PC-3 (cell line): ENCODE results near the gene VPS36. TPM values are rescaled to one million over a fixed set of nuclear protein-coding genes. Genes with fewer than 3 reads are reported as not detected.

ENCODE experiments used
- ATAC-seq: fragments of 200-7000 bp; cut with Tn5 transposase; 2 replicates; pipeline ENCODE4 v1.9.1; 2020; ENCODE audit warnings: mild to moderate bottlenecking, moderate library complexity
- BruUV-seq: library from RNA; stranded (reverse); fragments of 400-500 nt; replicated peaks from 2 replicates; lab custom pipeline; 2021; lab: Mats Ljungman, UMichigan
- CTCF ChIA-PET: fragments of 300-600 bp; sonication (Branson Sonifier 250); formaldehyde crosslinking; loops from one replicate; lab custom pipeline; 2022; ENCODE audit warnings: antibody characterized with exemption; lab: Charles Lee
- POLR2A ChIA-PET: fragments of 300-600 bp; sonication (Branson Sonifier 250); formaldehyde crosslinking; loops from one replicate; lab custom pipeline; 2022; ENCODE audit warnings: antibody characterized with exemption; ENCODE audit not compliant: unreplicated experiment; lab: Charles Lee
- DNase-seq: peaks from one replicate; pipeline ENCODE4 v3.0.0-alpha.2; 2015
- H2AFZ ChIP-seq: fragments of 300-600 bp; sonication (generic); 2 replicates; pipeline ENCODE4 v1.6.0; 2016; ENCODE audit warnings: antibody characterized with exemption, low read length
- H3F3A ChIP-seq: fragments of 300-600 bp; sonication (generic); one replicate; pipeline ENCODE4 v1.6.0; 2017; ENCODE audit warnings: antibody characterized with exemption, low read length, control low read depth, mild to moderate bottlenecking; ENCODE audit not compliant: unreplicated experiment
- H3K27ac ChIP-seq: fragments of 300-600 bp; sonication (generic); 2 replicates; pipeline ENCODE4 v1.5.1; 2016; ENCODE audit warnings: mild to moderate bottlenecking, low read length
- H3K27me3 ChIP-seq: fragments of 300-600 bp; sonication (generic); 2 replicates; pipeline ENCODE4 v1.6.1; 2016; ENCODE audit warnings: low read length, mixed read lengths
- H3K36me3 ChIP-seq: fragments of 300-600 bp; sonication (generic); 2 replicates; pipeline ENCODE4 v1.6.1; 2016; ENCODE audit warnings: low read depth, mixed run types, low read length, mixed read lengths
- H3K4me1 ChIP-seq: fragments of 300-600 bp; sonication (generic); 2 replicates; pipeline ENCODE4 v1.5.1; 2016; ENCODE audit warnings: low read length; ENCODE audit not compliant: insufficient read depth
- H3K4me2 ChIP-seq: fragments of 300-600 bp; sonication (generic); 2 replicates; pipeline ENCODE4 v1.6.0; 2016; ENCODE audit warnings: low read length
- H3K4me3 ChIP-seq: fragments of 300-600 bp; sonication (generic); 2 replicates; pipeline ENCODE4 v1.5.1; 2016; ENCODE audit warnings: mild to moderate bottlenecking, low read length, mixed read lengths
- H3K79me2 ChIP-seq: fragments of 300-600 bp; sonication (generic); 2 replicates; pipeline ENCODE4 v1.6.1; 2017; ENCODE audit warnings: low read length, mixed read lengths
- H3K9ac ChIP-seq: fragments of 300-600 bp; sonication (generic); 2 replicates; pipeline ENCODE4 v1.6.0; 2016; ENCODE audit warnings: mild to moderate bottlenecking, low read length
- H3K9me2 ChIP-seq: fragments of 300-600 bp; sonication (generic); replicated peaks from 2 replicates; pipeline ENCODE4 v1.6.1; 2016; ENCODE audit warnings: mixed run types, low read length, mixed read lengths
- H3K9me3 ChIP-seq: fragments of 300-600 bp; sonication (generic); 2 replicates; pipeline ENCODE4 v1.6.1; 2016; ENCODE audit warnings: low read length, mixed read lengths
- H4K20me1 ChIP-seq: fragments of 300-600 bp; sonication (generic); 2 replicates; pipeline ENCODE4 v1.6.1; 2016; ENCODE audit warnings: low read length, mixed read lengths
- CTCF ChIP-seq: fragments of 300-600 bp; sonication (generic); conservative IDR thresholded peaks from 2 replicates; pipeline ENCODE4 v1.5.1; 2017; ENCODE audit warnings: antibody characterized with exemption, low read depth, mild to moderate bottlenecking, low read length
- EZH2 ChIP-seq: fragments of 300-600 bp; sonication (generic); IDR thresholded peaks from one replicate; pipeline ENCODE4 v1.6.1; 2017; ENCODE audit warnings: antibody characterized with exemption, mild to moderate bottlenecking, low read length; ENCODE audit not compliant: unreplicated experiment
- EZH2phosphoT487 ChIP-seq: fragments of 300-600 bp; sonication (generic); IDR thresholded peaks from 2 replicates; pipeline ENCODE4 v1.6.1; 2018; ENCODE audit warnings: mild to moderate bottlenecking, antibody characterized with exemption, low read length, borderline replicate concordance
- intact Hi-C: fragments of 100-400 bp; cut with micrococcal nuclease; formaldehyde crosslinking; loops from 2 replicates; pipeline ENCODE4 v1.9.0; 2023
- total RNA-seq: library from RNA; depleted of rRNA; stranded (reverse); fragments of >200 nt; gene quantifications from 2 replicates; pipeline ENCODE4 v1.2.3, GENCODE V29; 2014; rRNA removed

The VPS36 gene
- total RNA-seq, 1 experiment from 2014 or later = 10.1 TPM

GRCh38 chr13:52366291-52366690, 84.1 kb downstream of the VPS36 start:
- intact Hi-C loops = no loop called here
- no peak for ATAC-seq
- ChIA-PET POLR2A (no interaction called here), CTCF (no interaction called here)
- Histone ChIP-seq H3K27me3 (no peaks in the 10 kb centered on the region), H3K9me3 (no peaks in the 10 kb centered on the region), H3K9me2 (no peaks in the 10 kb centered on the region), H3K4me1 (peaks cover 2% of the 10 kb centered on the region; the same call in 1 of the 2 replicates), H3K4me2 (no peak overlapping the region), H3F3A (no peaks in the 10 kb centered on the region), H3K79me2 (no peaks in the 10 kb centered on the region), H4K20me1 (no peaks in the 10 kb centered on the region), H3K36me3 (no peaks in the 10 kb centered on the region), H3K4me3 (no peak overlapping the region), H2AFZ (no peak overlapping the region), H3K9ac (no peak overlapping the region), H3K27ac (no peak overlapping the region)
- DNase-seq = no peak
- no peak for TF ChIP-seq CTCF
- no peak for TF ChIP-seq EZH2
- TF ChIP-seq EZH2phosphoT487 = no peak
- no TSS peak for BruUV-seq

Other genes starting within 250 kb of the VPS36 start
- gene THSD1, start 44.5 kb downstream of the VPS36 start, total RNA-seq = 1.0 and 1.3 TPM in 2 replicates
- gene CKAP2, start 4.8 kb upstream of the VPS36 start, total RNA-seq = 27.1 and 30.7 TPM in 2 replicates
- gene HNRNPA1L2, start 191.8 kb upstream of the VPS36 start, total RNA-seq = 3.4 and 6.2 TPM in 2 replicates
- 26.0 and 29.3 TPM in 2 replicates for gene SUGT1, start 202.2 kb upstream of the VPS36 start, total RNA-seq